Spinal cord (tissue), 10 donors: ENCODE results near the gene SCYGR1. TPM values are rescaled to one million over a fixed set of nuclear protein-coding genes. Genes with fewer than 3 reads are reported as not detected.
A peak's percentile ranks its signal among the peaks of the same experiment; 100 is the strongest.
"Not testable (repeated sequence)": the region's sequence is repeated elsewhere in the genome, so short reads cannot be mapped to it uniquely, and the experiment has no call there.

ENCODE experiments used
- DNase-seq, 6 donors: peaks; one replicate each; pipeline versions ENCODE4 v3.0.0 to v3.0.0-alpha.2; 2013 to 2015; ENCODE audit warnings: low spot score in 6 of 6, low read depth in 4 of 6
- H3K27ac ChIP-seq: one replicate; pipeline ENCODE4 v1.5.1; 2013; ENCODE audit warnings: low read depth, low read length, control low read depth
- H3K27me3 ChIP-seq: one replicate; pipeline ENCODE4 v1.6.1; 2013; ENCODE audit warnings: low read length; ENCODE audit not compliant: control insufficient read depth, insufficient read depth
- H3K36me3 ChIP-seq: one replicate; pipeline ENCODE4 v1.6.1; 2013; ENCODE audit warnings: low read length; ENCODE audit not compliant: control insufficient read depth, insufficient read depth
- H3K4me1 ChIP-seq: one replicate; pipeline ENCODE4 v1.6.1; 2013; ENCODE audit warnings: low read length; ENCODE audit not compliant: control insufficient read depth, insufficient read depth
- H3K4me3 ChIP-seq: one replicate; pipeline ENCODE4 v1.5.1; 2013; ENCODE audit warnings: low read depth, low read length, control low read depth
- H3K9me3 ChIP-seq: one replicate; pipeline ENCODE4 v1.6.1; 2013; ENCODE audit warnings: low read length; ENCODE audit not compliant: control insufficient read depth, insufficient read depth
- WGBS: methylation state at CpG from one replicate; pipeline ENCODE4 v1.1.5; 2013; ENCODE audit warnings: missing lambda C conversion rate; ENCODE audit not compliant: insufficient coverage; 5-methylcytosine and 5-hydroxymethylcytosine counted together
- polyA plus RNA-seq, 2 donors: library from polyadenylated mRNA; unstranded; fragments of 120-200 nt; gene quantifications; one replicate each; pipeline ENCODE4 v1.2.1, GENCODE V29; 2013; ENCODE audit not compliant: insufficient read length in 2 of 2
- total RNA-seq, 2 donors: library from RNA; depleted of rRNA in 1 of 2; stranded (reverse); fragments of 120-200 nt in 1 of 2; fragments of >200 nt in 1 of 2; gene quantifications; one replicate each; pipeline versions ENCODE4 v1.2.3 to v1.2.4, GENCODE V29; 2013 to 2014
- donor health status: healthy.

Gene SCYGR1
- total and polyA plus RNA-seq, 4 donors, result not detected

DNA sequence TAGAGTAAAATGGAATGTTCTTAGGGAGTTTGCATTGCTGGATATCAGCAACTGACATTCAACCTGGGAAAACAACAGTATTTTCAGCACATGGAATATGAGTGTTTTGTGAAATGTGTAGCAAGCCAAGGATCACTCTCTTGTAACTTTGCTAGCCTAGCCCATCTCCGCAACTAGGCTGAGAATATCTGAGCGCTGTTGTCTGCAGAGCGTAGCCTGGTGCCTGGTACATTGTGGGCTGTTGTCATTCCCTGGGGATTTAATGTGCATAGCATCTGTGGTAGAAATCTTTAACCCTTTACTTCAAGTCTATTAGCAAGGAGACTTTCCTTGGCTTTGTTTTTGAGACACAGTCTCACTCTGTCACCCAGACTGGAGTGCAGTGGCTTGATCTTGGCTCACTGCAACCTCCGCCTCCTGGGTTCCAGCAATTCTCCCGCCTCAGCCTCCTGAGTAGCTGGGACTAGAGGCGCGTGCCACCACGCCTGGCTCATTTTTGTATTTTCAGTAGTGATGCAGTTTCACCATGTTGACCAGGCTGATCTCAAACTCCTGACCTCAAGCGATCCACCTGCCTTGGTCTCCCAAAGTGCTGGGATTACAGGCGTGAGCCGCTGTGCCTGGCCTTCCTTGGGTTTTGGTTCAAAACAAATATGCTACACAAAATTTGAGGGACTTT, 23.0 kb downstream of the SCYGR1 start:
- not testable (repeated sequence) for H3K4me3 ChIP-seq, H3K9me3 ChIP-seq, H3K27me3 ChIP-seq, H3K36me3 ChIP-seq, H3K27ac ChIP-seq, H3K4me1 ChIP-seq
- 100% methylated on average over 5 of the region's 11 CpGs for WGBS
- peak in 1 of 6 donors; percentile 19 for DNase-seq

DNA sequence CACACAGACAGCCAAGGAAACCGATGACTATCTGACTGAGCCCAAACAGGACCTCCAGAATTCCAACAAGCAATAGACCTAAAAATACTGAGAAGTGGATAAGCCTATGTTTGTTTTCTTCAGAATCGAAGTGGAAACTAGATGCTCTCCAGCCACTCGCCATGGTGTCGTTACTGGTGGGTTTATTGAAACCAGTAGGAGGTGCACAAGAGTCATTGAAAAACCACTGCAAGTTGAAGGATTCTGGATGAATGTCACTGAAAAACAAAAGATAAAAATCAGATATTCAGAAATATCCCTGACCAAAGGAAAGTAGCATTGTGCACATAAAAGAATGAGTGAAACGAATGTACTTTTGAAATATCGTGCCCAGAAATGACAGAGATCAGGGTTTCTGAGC, 24.0 kb downstream of the SCYGR1 start:
- no peak overlapping the region for H3K4me3 ChIP-seq
- H3K36me3 ChIP-seq, result peaks cover 3% of the 10 kb centered on the region
- H3K27me3 ChIP-seq, result no peaks in the 10 kb centered on the region
- WGBS, result 76% methylated on average over 3 of the region's 6 CpGs
- no peaks in the 10 kb centered on the region for H3K4me1 ChIP-seq
- no peak for DNase-seq
- H3K27ac ChIP-seq, result no peak overlapping the region
- no peaks in the 10 kb centered on the region for H3K9me3 ChIP-seq

DNA sequence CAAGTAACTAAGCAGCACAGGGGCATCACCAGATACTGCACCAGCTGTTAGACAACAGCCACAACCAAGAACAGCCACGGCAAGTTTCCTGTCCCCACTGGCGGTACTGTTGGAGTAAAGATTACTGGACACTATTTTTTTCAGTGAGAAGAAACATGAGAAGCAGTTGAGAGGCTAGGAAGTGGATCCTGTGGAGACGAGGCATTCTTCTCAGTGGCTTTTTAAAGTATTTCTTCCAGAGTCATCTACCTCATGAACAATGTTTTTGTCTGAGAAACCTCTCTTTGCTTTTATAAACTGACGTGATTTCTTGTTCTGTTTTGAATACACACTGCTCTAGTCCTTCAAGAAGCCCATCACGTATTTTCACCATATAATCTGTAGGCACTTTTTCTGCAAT, 27.4 kb downstream of the SCYGR1 start:
- no peak for DNase-seq
- H3K4me1 ChIP-seq, result no peaks in the 10 kb centered on the region
- H3K4me3 ChIP-seq, result no peak overlapping the region
- WGBS, result 90% methylated on average over 2 of the region's 5 CpGs
- H3K27ac ChIP-seq, result no peak overlapping the region
- no peaks in the 10 kb centered on the region for H3K27me3 ChIP-seq
- no peaks in the 10 kb centered on the region for H3K9me3 ChIP-seq
- peaks cover 15% of the 10 kb centered on the region for H3K36me3 ChIP-seq

DNA sequence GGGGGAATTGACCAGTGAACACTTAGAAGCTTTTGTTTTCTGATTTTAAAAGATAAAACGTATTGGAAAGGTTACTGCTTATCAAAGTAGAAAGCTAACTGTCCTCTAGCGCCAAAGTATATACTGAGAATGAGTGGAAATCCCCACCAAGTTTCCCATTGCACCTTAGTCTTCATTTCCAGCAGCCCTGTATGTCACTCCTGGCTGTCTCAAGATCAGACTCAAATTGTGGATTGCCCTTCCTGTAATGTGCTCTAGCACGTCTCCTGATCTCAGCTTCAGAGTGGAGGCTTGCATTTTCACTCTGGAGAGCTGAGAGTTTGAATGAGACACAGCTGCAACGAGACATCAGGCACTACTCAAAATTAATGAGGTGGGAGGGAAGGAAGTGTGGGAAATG, 36.1 kb downstream of the SCYGR1 start:
- H3K4me1 ChIP-seq, result no peaks in the 10 kb centered on the region
- H3K27ac ChIP-seq, result no peak overlapping the region
- peaks cover 3% of the 10 kb centered on the region for H3K36me3 ChIP-seq
- no peaks in the 10 kb centered on the region for H3K27me3 ChIP-seq
- 79% methylated on average over 3 of the region's 4 CpGs for WGBS
- no peak overlapping the region for H3K4me3 ChIP-seq
- DNase-seq, result no peak
- no peaks in the 10 kb centered on the region for H3K9me3 ChIP-seq

DNA sequence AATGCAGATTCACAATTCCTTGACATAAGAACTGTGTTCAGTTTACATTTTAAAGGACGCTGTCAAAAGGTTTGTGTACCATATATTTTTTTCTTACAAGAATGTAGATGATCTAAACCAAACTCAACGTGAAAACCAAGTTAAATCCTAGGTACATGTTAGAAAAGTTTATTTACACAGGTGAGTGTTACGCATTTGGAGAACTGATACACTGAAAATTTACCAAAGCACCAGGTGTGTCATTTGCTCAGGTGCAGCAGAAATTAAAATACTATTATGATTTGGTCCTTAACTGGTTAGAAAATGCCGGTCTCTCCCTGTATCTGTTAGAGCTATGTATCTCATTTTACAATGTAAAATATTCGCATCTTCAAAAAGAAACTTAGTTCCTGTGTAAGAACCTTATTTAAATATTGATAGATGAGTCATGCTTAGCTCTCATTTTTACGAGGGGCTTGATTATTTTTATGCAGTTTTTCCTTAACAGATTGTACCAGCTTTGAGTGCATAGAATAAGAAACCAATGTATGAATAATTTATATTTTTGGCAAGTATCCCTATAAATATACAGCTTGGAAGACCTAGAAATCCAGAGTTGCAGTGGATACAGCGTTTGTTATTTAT, 37.6 kb downstream of the SCYGR1 start:
- Histone ChIP-seq H3K4me3 (no peak overlapping the region), H3K27ac (no peak overlapping the region), H3K4me1 (no peaks in the 10 kb centered on the region), H3K9me3 (no peaks in the 10 kb centered on the region), H3K27me3 (no peaks in the 10 kb centered on the region), H3K36me3 (no peaks in the 10 kb centered on the region)
- DNase-seq, result no peak
- WGBS, result no CpG with 5 or more reads among the region's 7 CpGs

DNA sequence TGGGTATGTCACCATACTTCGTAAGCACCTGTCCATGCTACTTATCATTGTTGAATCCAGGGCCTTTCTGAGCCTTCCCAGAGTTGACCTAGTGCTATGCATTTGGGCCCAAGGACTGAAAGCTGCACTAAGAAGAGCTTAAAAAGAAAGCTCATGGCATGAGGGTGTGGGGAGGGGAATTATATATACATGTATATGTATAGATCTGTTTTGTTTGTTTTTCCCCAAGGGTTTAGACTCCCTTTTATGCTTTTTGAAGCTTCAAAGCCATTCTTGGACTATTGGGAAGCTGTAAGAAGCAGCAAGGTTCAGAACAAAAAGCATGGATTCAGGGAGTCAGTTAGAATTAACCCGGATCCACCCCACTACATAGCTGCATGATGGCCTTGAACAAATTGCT, 39.4 kb downstream of the SCYGR1 start:
- WGBS, result 100% methylated on average over 1 of the region's 2 CpGs
- no peak for DNase-seq
- H3K27ac ChIP-seq, result no peak overlapping the region
- no peaks in the 10 kb centered on the region for H3K36me3 ChIP-seq
- no peaks in the 10 kb centered on the region for H3K4me1 ChIP-seq
- no peak overlapping the region for H3K4me3 ChIP-seq
- no peaks in the 10 kb centered on the region for H3K9me3 ChIP-seq
- H3K27me3 ChIP-seq, result no peaks in the 10 kb centered on the region

DNA sequence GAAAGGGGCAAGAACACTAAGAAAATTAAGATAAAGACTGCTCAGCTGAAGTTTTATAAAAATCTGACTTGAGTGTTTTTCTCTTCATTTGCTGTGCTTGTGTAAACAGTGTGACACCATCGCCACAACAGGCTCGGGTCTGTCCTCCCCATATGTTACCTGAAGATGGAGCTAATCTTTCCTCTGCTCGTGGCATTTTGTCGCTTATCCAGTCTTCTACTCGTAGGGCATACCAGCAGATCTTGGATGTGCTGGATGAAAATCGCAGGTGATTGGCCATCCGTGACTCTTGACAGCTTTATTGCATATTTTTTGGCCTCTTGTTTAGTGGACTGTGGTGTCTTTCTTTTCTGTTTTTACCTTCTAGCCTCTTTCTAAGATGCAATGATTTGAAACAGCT, 40.6 kb downstream of the SCYGR1 start:
- Histone ChIP-seq H3K36me3 (no peaks in the 10 kb centered on the region), H3K27ac (no peak overlapping the region), H3K27me3 (no peaks in the 10 kb centered on the region), H3K4me3 (no peak overlapping the region), H3K9me3 (no peaks in the 10 kb centered on the region), H3K4me1 (no peaks in the 10 kb centered on the region)
- WGBS, result 100% methylated on average over 1 of the region's 7 CpGs
- no peak for DNase-seq

DNA sequence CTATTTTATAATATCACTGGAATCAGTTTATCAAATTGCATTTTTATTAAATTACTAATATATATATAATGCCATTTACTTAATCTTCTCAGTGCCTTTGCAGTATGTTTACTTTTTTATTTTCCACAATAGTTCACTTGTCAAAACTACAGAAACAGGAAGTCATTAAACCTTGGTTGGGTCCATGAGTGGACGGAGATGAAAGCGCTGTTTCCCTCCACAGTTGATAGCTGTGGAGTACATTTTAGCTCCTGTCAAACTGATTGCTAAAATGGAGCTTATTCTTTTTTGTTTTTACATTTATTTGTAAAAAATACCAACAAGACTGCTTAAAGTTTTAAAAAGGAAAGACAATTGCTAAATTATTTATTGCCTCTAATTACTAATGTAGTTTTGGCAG, 43.5 kb downstream of the SCYGR1 start:
- Histone ChIP-seq H3K4me3 (no peak overlapping the region), H3K27ac (no peak overlapping the region), H3K36me3 (no peaks in the 10 kb centered on the region), H3K4me1 (no peaks in the 10 kb centered on the region), H3K27me3 (no peaks in the 10 kb centered on the region), H3K9me3 (no peaks in the 10 kb centered on the region)
- WGBS, result no CpG with 5 or more reads among the region's 2 CpGs
- no peak for DNase-seq

DNA sequence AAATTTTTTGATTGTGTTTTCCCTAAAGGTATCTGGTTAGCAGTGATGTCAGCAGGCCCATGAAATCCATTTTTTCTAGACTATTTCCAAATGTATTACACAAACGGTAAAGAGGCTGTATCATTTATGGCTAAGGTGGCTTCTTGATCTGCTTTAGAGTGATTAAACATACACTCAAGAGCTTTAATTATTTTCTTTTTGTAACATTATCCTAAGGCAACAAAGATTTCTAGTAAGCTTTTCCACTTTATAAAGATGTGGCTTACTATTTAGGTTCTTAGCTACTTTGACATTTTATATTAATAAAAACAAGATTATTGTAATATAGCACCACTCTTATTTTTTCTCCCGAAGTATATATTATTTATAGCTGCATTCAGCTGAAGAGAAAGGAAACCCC, 46.2 kb downstream of the SCYGR1 start:
- no CpG with 5 or more reads among the region's 2 CpGs for WGBS
- no peak overlapping the region for H3K27ac ChIP-seq
- H3K4me3 ChIP-seq, result no peak overlapping the region
- no peaks in the 10 kb centered on the region for H3K36me3 ChIP-seq
- no peaks in the 10 kb centered on the region for H3K4me1 ChIP-seq
- no peak for DNase-seq
- H3K27me3 ChIP-seq, result no peaks in the 10 kb centered on the region
- H3K9me3 ChIP-seq, result no peaks in the 10 kb centered on the region

DNA sequence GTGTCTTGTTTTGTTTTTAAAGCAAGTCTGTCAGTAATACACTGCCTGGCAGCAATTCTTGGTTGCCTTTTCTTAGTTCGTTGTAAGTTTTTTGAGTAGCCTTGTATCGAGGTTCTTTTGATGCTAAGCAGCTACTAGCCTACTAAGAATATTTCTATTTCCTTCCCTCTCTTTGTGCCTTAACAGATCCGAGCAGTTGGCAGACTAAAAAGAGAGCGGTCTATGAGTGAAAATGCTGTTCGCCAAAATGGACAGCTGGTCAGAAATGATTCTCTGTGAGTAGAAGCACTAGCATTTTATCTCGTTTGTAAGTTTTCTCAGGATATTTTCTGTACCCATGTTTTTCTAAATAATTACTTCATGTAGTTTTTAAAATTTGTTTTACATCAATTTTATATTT, 47.6 kb downstream of the SCYGR1 start:
- H3K36me3 ChIP-seq, result peaks cover 2% of the 10 kb centered on the region
- H3K9me3 ChIP-seq, result no peaks in the 10 kb centered on the region
- no peaks in the 10 kb centered on the region for H3K4me1 ChIP-seq
- WGBS, result no CpG with 5 or more reads among the region's 6 CpGs
- H3K27me3 ChIP-seq, result no peaks in the 10 kb centered on the region
- DNase-seq, result peak in 2 of 6 donors; percentile 4 to 84
- H3K4me3 ChIP-seq, result no peak overlapping the region
- peak overlapping the region; percentile 16 for H3K27ac ChIP-seq
